HFFc6 (cell line): ENCODE measurements around the gene PRKAR1B. TPM values are rescaled to one million over a fixed set of nuclear protein-coding genes. Genes with fewer than 3 reads are reported as not detected.

Source experiments
- DNase-seq: peaks from one replicate; pipeline ENCODE4 v3.0.0-alpha.2; 2018
- H3K27ac Mint-ChIP-seq: 2 replicates; pipeline ENCODE4 v1.8.0; 2020; ENCODE audit warnings: mild to moderate bottlenecking, mixed read lengths
- H3K27me3 Mint-ChIP-seq: 2 replicates; pipeline ENCODE4 v1.8.0; 2021; ENCODE audit warnings: mild to moderate bottlenecking, moderate library complexity, mixed read lengths; ENCODE audit not compliant: insufficient read depth
- H3K36me3 Mint-ChIP-seq: 2 replicates; pipeline ENCODE4 v1.8.0; 2021; ENCODE audit warnings: low read depth, mixed read lengths
- H3K4me1 Mint-ChIP-seq: 2 replicates; pipeline ENCODE4 v1.8.0; 2020; ENCODE audit warnings: low read depth, mixed read lengths
- H3K4me3 Mint-ChIP-seq: 2 replicates; pipeline ENCODE4 v1.8.0; 2020; ENCODE audit warnings: mild to moderate bottlenecking, moderate library complexity, mixed read lengths
- H3K9me3 Mint-ChIP-seq: 2 replicates; pipeline ENCODE4 v1.8.0; 2020; ENCODE audit warnings: mild to moderate bottlenecking, mixed read lengths
- total RNA-seq, 6 experiments: library from RNA; stranded (reverse); fragmentation: NEBNext Ultra II Directional; extraction: Animal tissue kit (Norgen Biotek cat#: 25700); gene quantifications; 2 replicates in 1 of 6; 3 replicates in 5 of 6; pipeline ENCODE4 v1.2.3, GENCODE V29; 2021
- TF ChIP-seq, protein P1 (sequence below): fragments of 200-600 bp; sonication (generic); IDR thresholded peaks from 2 replicates; pipeline ENCODE4 v1.5.0; 2021; ENCODE audit warnings: antibody characterized with exemption, mild to moderate bottlenecking

PRKAR1B gene
- total RNA-seq, 6 experiments from 2014 or later: 15.5 to 22.7 (median 17.1) TPM

DNA sequence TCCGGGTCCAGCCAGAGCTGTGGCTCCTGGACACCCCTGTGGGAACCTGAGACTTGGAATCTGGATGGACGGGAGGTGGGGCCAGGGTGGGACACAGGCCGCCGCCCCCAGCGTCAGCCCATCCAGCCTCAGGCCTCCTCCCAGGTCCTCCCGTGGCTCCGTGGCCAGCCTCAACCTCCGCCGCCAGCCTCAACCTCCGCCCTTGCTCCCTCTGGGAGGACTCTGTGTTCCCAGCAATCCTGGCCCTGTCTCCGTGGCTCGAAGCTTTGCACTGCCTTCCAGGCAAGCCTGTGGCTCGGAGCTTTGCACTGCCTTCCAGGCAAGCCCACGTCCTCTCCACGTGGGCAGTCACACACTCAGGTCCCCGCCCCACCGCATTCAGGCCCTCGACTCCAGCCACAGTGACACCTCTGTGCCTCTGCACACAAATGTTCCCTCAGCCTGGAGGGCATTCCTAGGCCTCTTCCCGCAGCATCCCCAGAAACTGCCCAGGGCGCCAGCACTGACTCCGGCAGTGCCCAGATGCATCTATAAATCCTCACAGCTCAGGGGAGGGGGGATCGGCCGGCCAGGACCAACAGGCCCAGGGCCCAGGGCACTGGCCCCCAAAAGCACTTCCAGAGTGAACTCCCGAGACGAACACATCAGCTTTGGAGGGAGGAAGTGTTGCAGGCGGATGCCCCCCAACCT lies 162.8 kb downstream of the PRKAR1B start:
- Mint-ChIP-seq H3K4me3 (no peak overlapping the region), H3K4me1 (no peaks in the 10 kb centered on the region), H3K27me3 (peaks cover 5% of the 10 kb centered on the region), H3K27ac (no peak overlapping the region), H3K9me3 (no peaks in the 10 kb centered on the region), H3K36me3 (0 out of 2 replicates have a peak, but pooled peaks cover 4% of the 10 kb centered on the region)
- TF ChIP-seq, protein P1, sequence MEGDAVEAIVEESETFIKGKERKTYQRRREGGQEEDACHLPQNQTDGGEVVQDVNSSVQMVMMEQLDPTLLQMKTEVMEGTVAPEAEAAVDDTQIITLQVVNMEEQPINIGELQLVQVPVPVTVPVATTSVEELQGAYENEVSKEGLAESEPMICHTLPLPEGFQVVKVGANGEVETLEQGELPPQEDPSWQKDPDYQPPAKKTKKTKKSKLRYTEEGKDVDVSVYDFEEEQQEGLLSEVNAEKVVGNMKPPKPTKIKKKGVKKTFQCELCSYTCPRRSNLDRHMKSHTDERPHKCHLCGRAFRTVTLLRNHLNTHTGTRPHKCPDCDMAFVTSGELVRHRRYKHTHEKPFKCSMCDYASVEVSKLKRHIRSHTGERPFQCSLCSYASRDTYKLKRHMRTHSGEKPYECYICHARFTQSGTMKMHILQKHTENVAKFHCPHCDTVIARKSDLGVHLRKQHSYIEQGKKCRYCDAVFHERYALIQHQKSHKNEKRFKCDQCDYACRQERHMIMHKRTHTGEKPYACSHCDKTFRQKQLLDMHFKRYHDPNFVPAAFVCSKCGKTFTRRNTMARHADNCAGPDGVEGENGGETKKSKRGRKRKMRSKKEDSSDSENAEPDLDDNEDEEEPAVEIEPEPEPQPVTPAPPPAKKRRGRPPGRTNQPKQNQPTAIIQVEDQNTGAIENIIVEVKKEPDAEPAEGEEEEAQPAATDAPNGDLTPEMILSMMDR: no peak
- no peak for DNase-seq

DNA sequence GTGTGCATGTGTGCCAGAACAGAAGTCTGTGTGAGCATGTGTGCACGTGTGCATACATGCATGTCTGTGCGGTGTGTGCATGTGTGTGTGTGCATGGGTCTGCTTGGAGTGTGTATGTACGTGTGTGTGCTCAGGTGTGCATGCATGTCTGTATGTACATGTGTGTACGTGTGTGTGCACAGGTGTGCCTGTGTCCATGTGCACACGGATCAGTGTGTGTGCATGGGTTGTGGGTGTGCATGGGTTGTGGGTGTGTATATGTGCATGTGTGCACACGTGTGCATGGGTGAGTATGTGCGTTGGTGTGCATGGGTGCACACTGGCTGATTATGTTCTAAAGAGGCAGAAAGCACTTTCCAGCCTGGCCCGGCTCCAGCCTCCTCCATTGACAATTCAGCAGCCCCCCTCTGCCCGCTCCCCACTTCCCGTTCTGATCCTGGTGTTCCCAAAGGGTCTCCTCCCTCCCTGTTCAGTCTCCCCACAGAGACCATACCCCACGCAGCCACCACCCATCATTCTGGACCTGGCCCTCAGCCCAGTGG lies 163.4 kb downstream of the PRKAR1B start:
- H3K9me3 Mint-ChIP-seq: no peaks in the 10 kb centered on the region
- no peak overlapping the region for H3K4me3 Mint-ChIP-seq

DNA sequence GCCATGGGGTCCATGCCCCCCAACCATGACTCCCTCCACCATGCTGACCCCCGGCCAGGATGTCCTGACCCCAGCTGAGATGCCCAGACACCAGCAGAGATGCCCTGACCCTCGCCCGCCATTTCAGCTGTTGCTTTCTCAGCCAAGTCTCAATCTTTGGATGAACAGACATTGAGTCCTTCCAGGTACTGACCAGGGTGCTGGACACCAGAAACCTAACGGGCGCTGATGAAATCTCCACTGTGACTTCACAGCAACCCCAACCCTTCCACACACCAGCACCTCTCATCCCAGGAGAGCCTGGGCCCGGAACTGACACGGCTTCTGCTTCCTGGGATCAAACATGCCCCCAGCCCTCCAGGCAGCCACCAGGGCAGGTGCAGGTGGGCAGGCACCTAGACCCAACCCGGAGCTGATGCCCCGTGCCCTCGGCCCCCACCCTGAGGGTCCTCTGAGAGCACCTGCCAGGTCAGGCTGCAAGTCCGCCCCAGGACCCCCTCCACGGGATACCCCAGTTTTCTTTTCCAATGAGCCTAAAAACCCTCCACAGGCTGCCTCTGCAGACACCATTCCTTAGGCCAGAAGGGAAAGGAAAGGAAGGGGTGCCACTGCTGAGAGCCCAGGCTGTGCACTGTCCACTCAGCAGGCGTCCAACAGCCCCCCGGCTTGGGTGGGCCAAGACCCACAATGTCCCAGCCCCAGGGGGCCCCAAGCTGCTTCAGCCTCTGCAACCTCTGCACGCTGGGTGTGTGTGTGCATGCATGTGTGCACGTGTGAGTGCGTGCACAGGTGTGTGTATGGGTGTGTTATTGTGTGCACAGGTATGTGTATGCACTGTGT lies 164.1 kb downstream of the PRKAR1B start:
- H3K27ac Mint-ChIP-seq: no peak overlapping the region
- H3K27me3 Mint-ChIP-seq: no peaks in the 10 kb centered on the region; the same call in 1 of the 2 replicates
- no peaks in the 10 kb centered on the region for H3K4me1 Mint-ChIP-seq
- no peak overlapping the region for H3K4me3 Mint-ChIP-seq
- H3K9me3 Mint-ChIP-seq: no peaks in the 10 kb centered on the region
- no peak for DNase-seq
- TF ChIP-seq, protein P1: no peak
- H3K36me3 Mint-ChIP-seq: 0 out of 2 replicates have a peak, but pooled peaks cover 4% of the 10 kb centered on the region

More for the DNA sequence above, 163.4 kb downstream of the PRKAR1B start:
- TF ChIP-seq, protein P1: no peak
- Mint-ChIP-seq H3K4me1 (no peaks in the 10 kb centered on the region), H3K27ac (no peak overlapping the region), H3K36me3 (0 out of 2 replicates have a peak, but pooled peaks cover 4% of the 10 kb centered on the region), H3K27me3 (peaks cover under 1% of the 10 kb centered on the region)
- no peak for DNase-seq

DNA sequence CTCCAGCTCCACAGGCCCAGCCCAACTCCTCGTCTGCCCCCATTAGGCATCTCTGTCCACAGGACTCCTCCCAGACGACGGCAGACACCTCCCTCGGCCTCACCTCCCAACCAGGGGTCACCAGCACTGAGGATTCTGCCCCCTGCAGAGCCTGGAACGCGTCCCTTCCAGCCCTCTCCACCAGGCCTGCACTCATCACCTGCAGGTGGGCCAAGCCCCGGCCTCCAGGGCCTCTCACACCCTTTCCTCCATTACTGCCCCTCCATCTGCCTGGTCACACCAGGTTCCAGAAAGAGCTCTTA lies 164.8 kb downstream of the PRKAR1B start:
- no peaks in the 10 kb centered on the region for H3K4me1 Mint-ChIP-seq

More for the DNA sequence above, 164.8 kb downstream of the PRKAR1B start:
- Mint-ChIP-seq H3K36me3 (0 out of 2 replicates have a peak, but pooled peaks cover 4% of the 10 kb centered on the region), H3K27me3 (no peaks in the 10 kb centered on the region; the same call in 1 of the 2 replicates), H3K27ac (no peak overlapping the region), H3K4me3 (no peak overlapping the region), H3K9me3 (peaks cover 6% of the 10 kb centered on the region; the same call in 1 of the 2 replicates)
- TF ChIP-seq, protein P1: no peak
- DNase-seq: no peak
